Cardiac muscle cell (in vitro differentiated cells and primary cell): ENCODE results near the gene BAIAP3. TPM values are rescaled to one million over a fixed set of nuclear protein-coding genes. Genes with fewer than 3 reads are reported as not detected.

Source experiments
- DNase-seq, 2 donors: peaks; one replicate each; pipeline versions ENCODE4 v3.0.0 to v3.0.0-alpha.2; 2010 to 2017; ENCODE audit warnings: low read depth in 1 of 2, low spot score in 1 of 2
- H3K27ac ChIP-seq: fragments of 200-600 bp; sonication (generic); 2 replicates; pipeline ENCODE4 v1.5.1; 2016
- H3K27me3 ChIP-seq: fragments of 200-600 bp; sonication (generic); 2 replicates; pipeline ENCODE4 v1.6.0; 2016; ENCODE audit warnings: control low read depth
- H3K36me3 ChIP-seq: fragments of 200-600 bp; sonication (generic); 2 replicates; pipeline ENCODE4 v1.5.1; 2016; ENCODE audit warnings: control low read depth
- H3K4me1 ChIP-seq: fragments of 200-600 bp; sonication (generic); 2 replicates; pipeline ENCODE4 v1.8.1; 2017; ENCODE audit warnings: low read depth, mild to moderate bottlenecking, mixed run types
- H3K4me3 ChIP-seq: fragments of 200-600 bp; sonication (generic); 2 replicates; pipeline ENCODE4 v1.5.1; 2016; ENCODE audit warnings: mild to moderate bottlenecking
- H3K9me3 ChIP-seq: fragments of 200-600 bp; sonication (generic); 2 replicates; pipeline ENCODE4 v1.5.1; 2017; ENCODE audit warnings: low read depth, mild to moderate bottlenecking, control low read depth
- polyA plus RNA-seq: library from polyadenylated mRNA; unstranded; fragments of >200 nt; fragmentation: Nextera tagmentation; extraction: Ambion mirVana; gene quantifications from 2 replicates; pipeline ENCODE4 v1.2.1, GENCODE V29; 2016
- total RNA-seq: library from RNA; depleted of rRNA; stranded (reverse); fragments of >200 nt; gene quantifications from 2 replicates; pipeline ENCODE4 v1.2.3, GENCODE V29; 2016
- TF ChIP-seq, protein P1 (sequence below): IDR thresholded peaks from 2 replicates; pipeline ENCODE4 v1.5.1; 2012; ENCODE audit warnings: low read depth, mild to moderate bottlenecking, low read length

Gene BAIAP3
- total and polyA plus RNA-seq, 2 experiments from 2014 or later = 7.4 to 7.7 TPM

DNA sequence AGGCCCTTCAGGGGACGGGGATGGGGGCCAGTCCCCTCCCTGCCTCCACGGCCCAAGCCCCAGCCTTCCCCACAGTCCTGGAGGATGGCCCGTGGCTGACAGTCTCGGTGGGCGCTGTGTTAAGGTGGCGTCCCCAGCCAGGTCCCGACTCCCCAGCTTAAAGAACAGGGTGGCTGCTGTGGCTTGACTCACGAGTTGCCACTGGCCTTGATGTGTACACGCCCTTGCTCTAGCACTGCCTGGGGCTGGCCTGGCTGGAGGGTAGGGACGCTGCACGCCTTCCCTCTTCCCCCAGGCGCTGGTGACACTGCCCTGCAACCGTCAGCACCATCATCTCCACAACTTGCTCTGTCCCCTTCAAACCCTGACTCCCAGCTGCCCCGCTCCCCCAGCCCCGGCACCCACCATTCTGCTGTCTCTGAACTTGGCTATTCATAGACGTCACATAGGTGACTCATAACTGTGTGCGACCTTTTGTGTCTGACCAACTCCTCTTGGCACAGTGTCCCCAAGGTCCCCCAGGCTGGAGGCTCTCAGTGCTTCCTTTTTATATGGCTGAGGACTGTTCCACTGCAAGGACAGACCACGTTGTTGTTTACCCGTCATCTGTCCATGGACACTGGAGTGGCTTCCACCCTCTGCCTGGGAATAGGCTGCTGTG is 24.6 kb downstream of the BAIAP3 start:
- H3K36me3 ChIP-seq = peaks cover 7% of the 10 kb centered on the region
- TF ChIP-seq, protein P1, sequence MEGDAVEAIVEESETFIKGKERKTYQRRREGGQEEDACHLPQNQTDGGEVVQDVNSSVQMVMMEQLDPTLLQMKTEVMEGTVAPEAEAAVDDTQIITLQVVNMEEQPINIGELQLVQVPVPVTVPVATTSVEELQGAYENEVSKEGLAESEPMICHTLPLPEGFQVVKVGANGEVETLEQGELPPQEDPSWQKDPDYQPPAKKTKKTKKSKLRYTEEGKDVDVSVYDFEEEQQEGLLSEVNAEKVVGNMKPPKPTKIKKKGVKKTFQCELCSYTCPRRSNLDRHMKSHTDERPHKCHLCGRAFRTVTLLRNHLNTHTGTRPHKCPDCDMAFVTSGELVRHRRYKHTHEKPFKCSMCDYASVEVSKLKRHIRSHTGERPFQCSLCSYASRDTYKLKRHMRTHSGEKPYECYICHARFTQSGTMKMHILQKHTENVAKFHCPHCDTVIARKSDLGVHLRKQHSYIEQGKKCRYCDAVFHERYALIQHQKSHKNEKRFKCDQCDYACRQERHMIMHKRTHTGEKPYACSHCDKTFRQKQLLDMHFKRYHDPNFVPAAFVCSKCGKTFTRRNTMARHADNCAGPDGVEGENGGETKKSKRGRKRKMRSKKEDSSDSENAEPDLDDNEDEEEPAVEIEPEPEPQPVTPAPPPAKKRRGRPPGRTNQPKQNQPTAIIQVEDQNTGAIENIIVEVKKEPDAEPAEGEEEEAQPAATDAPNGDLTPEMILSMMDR = no peak
- H3K4me3 ChIP-seq = no peak overlapping the region
- no peak for DNase-seq
- H3K27ac ChIP-seq = no peak overlapping the region
- no peaks in the 10 kb centered on the region for H3K27me3 ChIP-seq
- H3K4me1 ChIP-seq = no peaks in the 10 kb centered on the region
- H3K9me3 ChIP-seq = no peaks in the 10 kb centered on the region

DNA sequence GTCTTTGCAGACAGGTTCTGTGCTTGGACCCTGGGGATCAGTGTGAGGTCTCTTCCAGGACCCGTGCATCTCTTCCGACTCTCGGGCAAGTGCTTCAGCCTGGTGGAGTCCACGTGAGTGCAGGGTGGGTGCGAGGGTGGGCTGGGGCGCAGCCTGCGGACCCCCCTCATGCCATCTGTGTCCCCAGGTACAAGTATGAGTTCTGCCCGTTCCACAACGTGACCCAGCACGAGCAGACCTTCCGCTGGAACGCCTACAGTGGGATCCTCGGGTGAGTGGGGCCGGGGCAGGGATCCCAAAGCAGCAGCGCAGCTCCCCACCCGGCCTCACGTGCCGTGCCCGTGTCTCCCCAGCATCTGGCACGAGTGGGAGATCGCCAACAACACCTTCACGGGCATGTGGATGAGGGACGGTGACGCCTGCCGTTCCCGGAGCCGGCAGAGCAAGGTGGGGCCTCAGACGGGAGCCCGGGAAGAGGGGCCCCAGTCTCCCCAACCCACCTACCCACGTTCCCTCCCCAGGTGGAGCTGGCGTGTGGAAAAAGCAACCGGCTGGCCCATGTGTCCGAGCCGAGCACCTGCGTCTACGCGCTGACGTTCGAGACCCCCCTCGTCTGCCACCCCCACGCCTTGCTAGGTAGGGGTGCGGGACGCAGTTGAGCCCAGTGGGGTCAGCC is 28.4 kb downstream of the BAIAP3 start:
- H3K27me3 ChIP-seq = no peaks in the 10 kb centered on the region
- DNase-seq = no peak
- no peaks in the 10 kb centered on the region for H3K9me3 ChIP-seq
- no peak overlapping the region for H3K27ac ChIP-seq
- H3K4me1 ChIP-seq = no peaks in the 10 kb centered on the region
- H3K36me3 ChIP-seq = peaks cover 25% of the 10 kb centered on the region
- no peak overlapping the region for H3K4me3 ChIP-seq
- TF ChIP-seq, protein P1 = no peak

DNA sequence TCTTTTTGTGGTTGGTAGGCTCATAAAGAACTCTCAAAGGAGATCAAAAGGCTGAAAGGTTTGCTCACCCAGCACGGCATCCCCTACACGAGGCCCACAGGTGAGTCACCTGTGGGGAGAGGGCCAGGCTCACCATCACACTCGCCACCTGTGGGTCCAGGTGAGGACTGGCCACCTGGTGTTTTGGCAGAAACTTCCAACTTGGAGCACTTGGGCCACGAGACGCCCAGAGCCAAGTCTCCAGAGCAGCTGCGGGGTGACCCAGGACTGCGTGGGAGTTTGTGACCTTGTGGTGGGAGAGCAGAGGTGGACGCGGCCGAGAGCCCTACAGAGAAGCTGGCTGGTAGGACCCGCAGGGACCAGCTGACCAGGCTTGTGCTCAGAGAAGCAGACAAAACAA is 29.4 kb downstream of the BAIAP3 start:
- H3K36me3 ChIP-seq = peaks cover 25% of the 10 kb centered on the region
- no peaks in the 10 kb centered on the region for H3K27me3 ChIP-seq
- TF ChIP-seq, protein P1 = no peak

DNA sequence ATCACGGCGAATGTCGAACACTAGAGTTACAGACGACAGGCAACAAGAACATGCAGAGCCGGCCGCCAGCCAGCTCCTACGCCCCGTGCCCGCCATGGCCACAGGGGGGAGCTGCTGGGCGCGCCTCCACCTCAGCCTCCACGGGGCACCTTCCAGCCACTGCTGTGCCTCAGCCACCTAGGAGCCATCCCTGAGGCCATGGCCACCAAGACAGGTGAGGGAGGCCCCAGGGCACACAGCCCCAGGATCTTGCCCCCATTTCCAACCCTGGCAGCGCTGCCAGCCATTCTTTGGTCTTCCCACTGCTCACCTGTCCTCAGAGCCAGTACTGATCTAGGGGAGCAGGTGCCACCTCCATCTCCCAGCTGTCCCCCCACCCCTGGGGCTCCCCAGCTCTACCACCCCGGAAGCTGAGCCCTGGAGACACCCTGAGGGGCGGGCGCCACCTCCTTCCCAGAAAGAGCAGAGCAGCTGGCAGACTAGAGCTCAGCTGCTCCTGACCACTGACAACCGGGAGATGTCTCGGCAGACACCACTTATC is 30.1 kb downstream of the BAIAP3 start:
- Histone ChIP-seq H3K4me1 (no peaks in the 10 kb centered on the region), H3K27ac (no peak overlapping the region), H3K4me3 (no peak overlapping the region), H3K36me3 (peaks cover 25% of the 10 kb centered on the region), H3K9me3 (no peaks in the 10 kb centered on the region), H3K27me3 (no peaks in the 10 kb centered on the region)
- TF ChIP-seq, protein P1 = peak; percentile 71
- peak; percentile 41 to 72 for DNase-seq

More for the DNA sequence above, 29.4 kb downstream of the BAIAP3 start:
- Histone ChIP-seq H3K27ac (no peak overlapping the region), H3K9me3 (no peaks in the 10 kb centered on the region), H3K4me3 (no peak overlapping the region), H3K4me1 (no peaks in the 10 kb centered on the region)
- no peak for DNase-seq

DNA sequence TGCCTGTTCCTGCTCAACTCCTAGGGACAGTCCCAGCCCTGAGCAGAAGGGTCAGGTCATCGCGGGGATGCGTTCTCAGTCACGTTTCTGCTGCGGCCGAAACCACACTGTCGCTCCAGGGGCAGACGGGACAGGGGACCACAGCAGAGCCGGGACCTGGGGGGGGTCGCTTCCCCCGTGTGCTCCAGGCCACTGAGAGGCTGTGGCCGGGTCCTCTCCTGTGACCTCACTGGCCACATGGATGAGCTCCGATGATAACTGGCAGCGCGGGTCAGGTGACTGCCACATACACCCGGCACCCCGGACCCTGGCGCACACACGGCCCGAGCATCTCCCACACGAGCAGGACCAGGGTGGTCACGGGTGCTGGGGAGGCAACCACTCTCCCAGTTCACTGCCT is 31.1 kb downstream of the BAIAP3 start:
- H3K4me1 ChIP-seq = no peaks in the 10 kb centered on the region
- no peaks in the 10 kb centered on the region for H3K27me3 ChIP-seq
- H3K4me3 ChIP-seq = no peak overlapping the region
- TF ChIP-seq, protein P1 = no peak
- no peak for DNase-seq
- no peaks in the 10 kb centered on the region for H3K9me3 ChIP-seq
- peaks cover 25% of the 10 kb centered on the region for H3K36me3 ChIP-seq
- H3K27ac ChIP-seq = no peak overlapping the region
